Activated naive CD4-positive, alpha-beta T cell treated with Interleukin-2 at 50 U/mL for 16 hours (primary cell): ENCODE results near the gene APOBEC3F.
"Not testable (repeated sequence)": the region's sequence is repeated elsewhere in the genome, so short reads cannot be mapped to it uniquely, and the experiment has no call there.

Source experiments
- DNase-seq: peaks from one replicate; pipeline ENCODE4 v3.0.0-alpha.2; 2020

Gene APOBEC3F

DNA sequence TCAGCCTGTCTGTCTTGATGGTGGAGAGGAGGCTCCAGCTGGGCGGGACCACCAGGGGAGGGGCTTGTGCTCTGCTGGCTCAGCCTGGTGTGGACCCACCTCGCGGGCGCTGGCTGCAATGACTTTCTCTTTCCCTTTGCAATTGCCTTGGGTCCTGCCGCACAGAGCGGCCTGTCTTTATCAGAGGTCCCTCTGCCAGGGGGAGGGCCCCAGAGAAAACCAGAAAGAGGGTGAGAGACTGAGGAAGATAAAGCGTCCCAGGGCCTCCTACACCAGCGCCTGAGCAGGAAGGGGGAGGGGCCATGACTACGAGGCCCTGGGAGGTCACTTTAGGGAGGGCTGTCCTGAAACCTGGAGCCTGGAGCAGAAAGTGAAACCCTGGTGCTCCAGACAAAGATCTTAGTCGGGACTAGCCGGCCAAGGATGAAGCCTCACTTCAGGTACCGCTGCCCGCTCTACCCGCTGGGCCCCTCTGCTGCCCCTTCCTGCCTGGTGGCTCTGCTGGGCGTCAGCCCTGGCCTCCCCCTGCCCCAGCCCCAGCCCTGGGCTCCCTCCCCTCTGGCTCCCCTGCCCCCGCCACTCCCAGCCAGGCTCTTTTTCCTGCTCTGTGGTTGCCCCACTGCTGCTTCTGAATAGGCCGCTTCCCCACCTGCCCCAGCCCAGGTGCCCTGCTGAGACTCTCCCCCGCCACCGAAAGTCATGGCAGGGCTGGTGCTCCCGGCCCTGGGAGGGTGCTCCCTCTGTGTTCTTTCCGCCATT lies at the start of gene APOBEC3F:
TSS of gene APOBEC3F (plus strand) at position 327 of the 759 bp plus-strand sequence. CDS start at position 424, 97 bp downstream.
- peak; percentile 76 for DNase-seq

DNA sequence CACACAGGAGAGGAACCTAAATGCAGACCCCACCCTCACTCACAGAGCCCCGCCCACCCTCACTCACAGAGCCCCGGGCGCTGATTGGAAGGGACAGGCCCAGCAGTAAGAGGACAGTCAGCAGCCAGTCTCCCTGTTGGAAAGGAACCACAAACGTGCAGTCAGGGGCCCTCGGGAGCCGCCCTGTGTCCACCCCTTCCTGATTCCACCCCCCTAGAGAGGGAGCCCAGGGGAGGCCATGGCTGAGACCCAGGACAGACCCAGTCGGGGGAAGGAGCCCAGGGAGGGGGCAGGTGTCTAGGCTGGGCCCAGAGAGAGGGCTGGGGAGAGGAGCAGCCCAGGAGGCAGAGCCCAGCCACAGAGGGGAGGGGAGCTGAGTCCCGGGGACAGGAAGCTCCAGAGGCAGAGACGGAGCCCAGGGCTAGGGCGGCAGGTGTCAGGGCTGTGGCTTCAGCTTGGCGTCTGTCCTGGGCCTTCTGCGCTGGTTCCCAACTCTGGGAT lies 47.7 kb upstream of the APOBEC3F start:
- DNase-seq = not testable (repeated sequence)

DNA sequence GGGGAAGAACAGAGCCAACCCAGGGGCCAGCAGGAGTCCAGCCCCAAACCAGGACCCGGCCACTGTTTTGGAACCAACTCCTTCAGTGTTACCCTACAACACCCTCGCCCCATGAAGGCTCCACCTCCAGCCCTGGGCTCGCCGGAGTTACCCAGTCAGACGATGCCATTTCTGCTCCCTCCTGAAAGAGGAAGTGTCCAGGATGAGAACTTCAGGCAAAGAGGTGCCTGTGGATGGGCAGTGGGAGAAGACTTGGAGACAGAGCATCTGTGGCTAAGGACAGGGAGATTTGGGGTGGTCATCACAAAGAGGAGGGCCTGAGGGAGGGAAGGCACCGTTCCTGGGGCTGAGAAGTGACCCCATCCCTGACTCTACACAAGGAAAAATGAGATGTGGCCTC lies 44.6 kb upstream of the APOBEC3F start:
- DNase-seq = no peak

DNA sequence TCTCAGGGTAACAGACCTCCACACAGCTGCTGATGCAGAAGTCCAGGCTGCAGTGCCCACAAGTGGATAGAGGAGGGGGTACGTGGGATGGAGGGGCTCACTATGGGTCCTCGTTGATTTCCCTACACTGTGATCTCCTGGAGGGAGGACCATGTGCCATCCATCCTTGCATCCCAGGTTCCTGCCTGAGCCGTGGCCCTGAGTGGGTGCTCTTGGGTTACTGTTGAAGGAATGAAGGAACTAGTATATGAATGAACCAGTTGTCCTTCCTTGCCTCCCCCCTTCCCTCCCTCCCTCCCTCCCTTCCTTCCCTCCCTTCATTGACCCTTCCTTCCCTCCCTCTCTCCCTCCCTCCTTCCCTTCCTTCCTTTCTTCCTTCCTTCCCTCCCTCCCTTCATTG lies 43.1 kb upstream of the APOBEC3F start:
- DNase-seq = no peak

DNA sequence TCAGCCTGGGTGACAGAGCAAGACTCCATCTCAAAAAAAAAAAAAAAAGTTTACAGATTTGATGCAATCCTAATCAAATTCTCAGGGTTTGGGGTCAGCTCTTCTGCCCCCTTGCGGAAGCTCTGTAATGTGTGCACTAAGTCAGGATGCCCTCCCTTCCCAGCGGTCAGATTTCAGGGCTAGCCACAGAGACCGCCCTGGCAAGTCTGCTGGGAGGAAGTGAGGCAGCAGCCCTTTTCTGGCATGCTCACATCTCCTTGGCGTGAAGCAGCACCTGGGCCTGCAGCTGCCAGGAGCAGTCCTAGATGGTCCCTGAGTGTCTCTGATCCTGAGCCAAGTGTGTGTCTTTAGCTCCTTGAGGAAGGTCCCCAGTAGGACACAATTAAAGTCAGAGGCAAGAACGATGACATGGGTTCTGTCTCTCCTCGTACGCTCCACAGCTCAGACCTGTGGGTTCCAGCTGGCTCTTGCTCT lies 37.5 kb upstream of the APOBEC3F start:
- DNase-seq = peak; percentile 74

DNA sequence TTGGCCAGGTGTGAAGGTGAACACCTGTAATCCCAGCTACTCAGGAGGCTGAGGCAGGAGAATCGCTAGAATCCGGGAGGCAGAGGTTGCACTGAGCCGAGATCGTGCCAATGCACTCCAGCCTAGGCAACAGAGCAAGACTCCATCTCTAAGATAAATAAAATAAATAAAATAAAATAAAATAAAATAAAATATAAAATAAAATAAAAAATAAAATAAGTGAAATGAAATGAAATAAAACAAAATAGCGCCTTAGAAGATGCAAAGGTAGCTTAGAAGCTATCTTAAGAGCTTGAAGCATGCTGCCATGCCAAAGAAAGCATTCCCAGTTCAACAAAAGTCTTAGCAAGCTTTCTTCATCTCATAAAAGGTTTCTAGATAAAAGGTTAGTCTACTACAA lies 33.5 kb upstream of the APOBEC3F start:
- no peak for DNase-seq

DNA sequence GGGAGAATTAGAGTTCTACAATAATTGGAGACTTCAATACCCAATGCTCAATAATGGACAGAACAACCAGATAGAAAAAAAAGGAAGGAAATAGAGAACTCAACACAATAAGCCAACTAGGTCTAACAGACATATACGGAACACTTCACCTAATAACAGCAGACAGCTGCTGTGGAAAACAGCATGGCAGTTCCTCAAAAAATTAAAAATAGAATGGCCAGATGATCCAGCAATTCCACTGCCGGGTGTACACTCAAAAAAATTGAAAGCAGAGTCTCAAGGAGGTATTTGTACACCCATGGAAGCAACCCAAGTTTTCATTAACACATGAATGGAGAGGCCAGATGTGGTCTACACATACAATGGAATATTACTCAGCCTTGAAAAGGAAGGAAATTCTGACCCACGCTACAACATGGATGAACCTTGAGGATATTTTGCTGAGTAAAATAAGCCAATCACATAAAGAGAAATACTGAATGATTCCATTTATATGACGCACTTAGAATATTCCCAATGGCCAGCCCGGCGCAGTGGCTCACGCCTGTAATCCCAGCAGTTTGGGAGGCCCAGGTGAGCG lies 32.3 kb upstream of the APOBEC3F start:
- DNase-seq = not testable (repeated sequence)

DNA sequence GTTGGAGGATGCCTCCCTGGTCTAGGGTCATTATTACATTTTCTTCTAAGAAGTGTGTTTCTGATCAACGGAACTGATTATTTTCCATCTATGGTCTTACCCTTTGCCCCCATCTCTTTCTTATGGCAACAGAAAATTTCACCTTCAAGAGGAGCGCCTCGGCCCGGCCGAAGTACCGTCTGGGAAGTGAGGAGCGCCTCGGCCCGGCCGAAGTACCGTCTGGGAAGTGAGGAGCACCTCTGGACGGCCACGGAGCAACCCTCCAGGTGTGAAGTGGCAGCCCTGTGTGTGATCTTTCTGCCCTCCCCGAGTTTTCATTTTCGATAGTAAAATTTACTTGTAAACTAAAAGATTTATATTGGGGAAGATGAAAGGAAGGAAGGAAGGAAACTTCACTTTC lies 29.7 kb upstream of the APOBEC3F start:
- DNase-seq = no peak

DNA sequence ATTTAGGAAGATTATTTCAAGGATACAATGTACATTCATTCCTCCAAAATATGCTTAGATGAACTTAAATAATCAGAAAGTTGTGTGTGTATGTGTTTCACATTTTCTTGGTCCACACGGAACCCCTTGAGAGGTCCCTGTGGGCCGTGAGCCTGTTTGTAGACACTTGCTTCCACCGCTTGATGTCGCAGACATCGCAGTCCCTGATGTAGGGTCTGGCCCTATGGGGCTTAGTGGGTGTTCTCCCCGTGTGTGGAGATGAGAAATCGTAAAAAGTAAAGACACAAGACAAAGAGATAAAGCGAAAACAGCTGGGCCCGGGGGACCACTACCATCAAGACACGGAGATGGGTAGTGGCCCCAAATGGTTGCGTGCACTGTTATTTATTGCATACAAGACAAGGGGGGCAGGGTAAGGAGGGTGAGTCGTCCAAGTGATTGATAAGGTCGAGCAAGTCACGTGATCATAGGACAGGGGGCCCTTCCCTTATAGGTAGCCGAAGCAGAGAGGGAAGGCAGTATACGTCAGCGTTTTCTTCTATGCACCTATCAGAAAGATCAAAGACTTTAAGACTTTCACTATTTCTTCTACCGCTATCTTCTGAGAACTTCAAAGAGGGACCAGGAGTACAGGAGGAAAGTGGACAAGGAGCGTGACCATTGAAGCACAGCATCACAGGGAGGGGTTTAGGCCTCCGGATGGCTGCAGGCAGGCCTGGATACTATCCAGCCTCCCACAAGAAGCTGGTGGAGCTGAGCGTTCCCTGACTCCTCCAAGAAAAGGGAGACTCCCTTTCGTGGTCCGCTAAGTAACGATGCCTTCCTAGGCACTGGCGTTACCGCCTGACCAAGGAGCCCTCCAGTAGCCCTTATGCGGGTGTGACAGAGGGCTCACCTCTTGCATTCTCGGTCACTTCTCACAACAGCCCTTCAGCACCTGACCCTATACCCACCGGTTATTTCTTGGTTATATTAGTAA lies 27.8 kb upstream of the APOBEC3F start:
- DNase-seq = no peak

DNA sequence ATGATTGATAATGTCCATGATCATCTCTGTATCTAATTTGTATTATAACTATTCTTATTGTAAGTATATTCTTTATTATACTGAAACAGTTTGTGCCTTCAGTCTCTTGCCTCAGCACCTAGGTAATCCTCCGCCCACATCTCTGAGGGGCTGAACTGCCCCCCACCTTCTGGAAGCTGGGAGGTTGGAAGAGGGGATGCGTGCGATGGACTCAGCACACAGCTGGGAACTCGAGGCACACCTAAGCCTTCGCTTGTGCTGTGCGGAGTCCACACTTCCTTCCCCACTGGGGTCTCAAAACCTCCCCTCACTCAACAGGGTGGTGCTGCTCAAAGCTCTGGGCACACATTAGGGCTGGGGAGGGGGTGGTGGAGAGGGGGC lies 27.1 kb upstream of the APOBEC3F start:
- not testable (repeated sequence) for DNase-seq

DNA sequence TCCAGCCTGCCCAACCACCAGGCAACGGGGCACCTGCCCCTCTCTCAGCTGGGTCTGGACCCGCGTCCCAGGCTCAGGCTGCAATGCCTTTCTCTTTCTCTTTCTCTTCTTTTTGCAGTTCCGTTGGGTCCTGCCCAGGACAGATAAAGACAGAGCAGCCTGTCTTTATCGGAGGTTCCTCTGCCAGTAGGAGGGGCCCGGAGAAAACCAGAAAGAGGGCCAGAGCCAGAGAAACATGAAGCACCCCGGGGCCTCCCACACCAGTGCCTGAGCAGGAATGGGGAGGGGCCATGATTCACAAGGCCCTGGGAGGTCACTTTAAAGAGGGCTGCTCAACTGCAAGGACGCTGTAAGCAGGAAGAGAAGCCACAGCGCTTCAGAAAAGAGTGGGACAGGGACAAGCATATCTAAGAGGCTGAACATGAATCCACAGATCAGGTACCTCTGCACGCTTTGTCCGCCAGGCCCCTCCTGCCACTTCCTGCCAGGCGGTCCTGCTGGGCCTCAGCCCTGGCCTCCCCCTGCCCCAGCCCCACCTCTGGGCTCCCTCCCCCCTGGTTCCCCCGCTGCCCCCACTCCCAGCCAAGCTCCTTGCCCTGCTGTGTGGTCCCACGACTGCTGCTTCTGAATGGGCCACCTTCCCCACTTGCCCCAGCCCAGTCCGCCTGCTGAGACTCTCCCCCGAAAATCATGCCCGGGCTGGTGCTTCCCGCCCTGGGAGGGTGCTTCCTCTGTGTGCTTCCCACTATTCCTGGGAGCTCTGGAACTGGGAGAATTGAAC lies 26.5 kb upstream of the APOBEC3F start, which contains the start of gene APOBEC3C:
TSS of gene APOBEC3C (plus strand) at position 316 of the 781 bp plus-strand sequence. CDS start at position 422, 106 bp downstream.
- peak; percentile 83 for DNase-seq

DNA sequence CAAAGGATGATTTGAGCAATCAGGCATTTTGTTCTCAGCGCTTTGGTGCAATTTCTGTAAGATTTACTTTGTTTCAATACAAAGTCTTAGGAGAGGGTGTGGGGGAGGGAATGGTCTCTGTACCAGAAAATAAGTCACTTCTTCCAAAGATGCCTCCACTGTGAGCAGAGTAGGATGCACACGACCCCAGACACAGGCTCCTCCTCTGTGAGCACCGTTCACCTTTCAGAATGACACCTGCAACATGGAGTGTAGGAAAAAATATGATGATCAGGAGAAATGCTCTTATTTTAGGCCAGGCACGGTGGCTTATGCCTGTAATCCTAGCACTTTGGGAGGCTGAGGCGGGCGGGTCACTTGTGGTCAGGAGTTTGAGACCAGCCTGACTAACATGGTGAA lies 25.9 kb upstream of the APOBEC3F start:
- DNase-seq = peak; percentile 23

DNA sequence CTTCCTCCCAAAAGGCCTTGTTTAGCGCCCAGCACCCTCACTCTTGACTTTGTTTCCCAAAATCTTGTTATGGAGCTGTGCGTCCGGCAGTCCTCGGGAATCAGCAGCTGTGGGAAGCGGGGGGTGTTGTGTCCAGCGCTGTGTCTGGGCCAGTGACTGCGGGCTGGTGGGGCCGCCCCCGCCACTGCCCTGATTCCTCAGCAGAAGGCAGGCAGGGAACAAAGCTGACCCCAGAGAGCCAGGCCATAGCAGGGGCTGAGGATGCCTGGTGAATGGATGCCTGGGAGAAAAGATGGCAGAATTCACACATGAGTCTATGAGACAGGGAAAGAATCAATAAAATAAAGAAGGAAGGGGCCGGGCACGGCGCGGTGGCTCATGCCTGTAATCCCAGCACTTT lies 24.1 kb upstream of the APOBEC3F start:
- no peak for DNase-seq

DNA sequence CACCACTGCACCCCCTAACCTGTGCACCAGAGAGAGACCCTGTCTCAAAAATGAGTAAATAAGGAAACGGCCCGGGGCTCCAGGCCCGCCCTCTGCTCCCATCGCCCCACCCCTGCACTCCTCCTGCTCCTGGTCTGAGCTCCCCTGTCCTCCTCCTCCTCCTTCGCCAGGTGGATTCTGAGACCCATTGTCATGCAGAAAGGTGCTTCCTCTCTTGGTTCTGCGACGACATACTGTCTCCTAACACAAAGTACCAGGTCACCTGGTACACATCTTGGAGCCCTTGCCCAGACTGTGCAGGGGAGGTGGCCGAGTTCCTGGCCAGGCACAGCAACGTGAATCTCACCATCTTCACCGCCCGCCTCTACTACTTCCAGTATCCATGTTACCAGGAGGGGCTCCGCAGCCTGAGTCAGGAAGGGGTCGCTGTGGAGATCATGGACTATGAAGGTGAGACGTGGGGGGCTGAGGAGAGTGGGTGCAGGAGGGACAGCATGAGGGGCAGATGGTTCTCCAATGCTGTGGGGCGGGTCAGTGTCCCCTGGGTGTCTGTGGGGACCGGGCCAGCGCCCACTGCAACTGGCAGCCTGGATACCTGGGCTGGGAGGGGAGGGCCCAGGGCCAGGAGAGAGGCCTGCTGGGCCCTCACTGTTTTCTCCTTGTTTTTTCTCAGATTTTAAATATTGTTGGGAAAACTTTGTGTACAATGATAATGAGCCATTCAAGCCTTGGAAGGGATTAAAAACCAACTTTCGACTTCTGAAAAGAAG lies 22.9 kb upstream of the APOBEC3F start:
- DNase-seq = no peak

DNA sequence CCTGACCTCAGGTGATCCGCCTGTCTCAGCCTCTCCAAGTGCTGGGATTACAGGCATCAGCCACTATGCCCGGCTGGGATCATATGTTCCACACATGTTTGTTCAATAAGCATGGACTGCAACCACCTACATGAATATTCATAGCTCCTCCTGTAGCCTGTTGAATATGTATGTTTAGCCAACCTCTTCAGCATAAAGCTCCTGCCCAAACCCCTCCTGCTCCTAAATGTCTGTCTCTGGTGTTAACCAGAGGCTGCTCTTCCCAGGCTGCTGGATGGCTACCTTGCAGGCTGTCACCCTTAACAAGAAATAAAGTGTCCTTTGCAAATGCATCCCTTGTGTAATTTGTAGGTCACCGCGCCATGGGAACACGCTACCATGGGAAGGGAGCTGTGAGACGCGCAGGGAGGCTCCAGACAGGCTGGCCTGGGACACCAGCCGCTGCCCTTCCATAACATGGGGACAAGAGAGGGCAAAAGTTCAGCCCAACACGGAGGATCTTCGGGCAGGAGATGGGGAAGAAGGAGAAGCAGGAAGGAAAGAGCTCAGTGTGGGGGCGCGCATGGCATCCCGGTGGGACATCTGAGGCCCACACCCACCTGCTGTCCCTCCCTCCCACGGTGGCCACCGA lies 20.5 kb upstream of the APOBEC3F start:
- not testable (repeated sequence) for DNase-seq

DNA sequence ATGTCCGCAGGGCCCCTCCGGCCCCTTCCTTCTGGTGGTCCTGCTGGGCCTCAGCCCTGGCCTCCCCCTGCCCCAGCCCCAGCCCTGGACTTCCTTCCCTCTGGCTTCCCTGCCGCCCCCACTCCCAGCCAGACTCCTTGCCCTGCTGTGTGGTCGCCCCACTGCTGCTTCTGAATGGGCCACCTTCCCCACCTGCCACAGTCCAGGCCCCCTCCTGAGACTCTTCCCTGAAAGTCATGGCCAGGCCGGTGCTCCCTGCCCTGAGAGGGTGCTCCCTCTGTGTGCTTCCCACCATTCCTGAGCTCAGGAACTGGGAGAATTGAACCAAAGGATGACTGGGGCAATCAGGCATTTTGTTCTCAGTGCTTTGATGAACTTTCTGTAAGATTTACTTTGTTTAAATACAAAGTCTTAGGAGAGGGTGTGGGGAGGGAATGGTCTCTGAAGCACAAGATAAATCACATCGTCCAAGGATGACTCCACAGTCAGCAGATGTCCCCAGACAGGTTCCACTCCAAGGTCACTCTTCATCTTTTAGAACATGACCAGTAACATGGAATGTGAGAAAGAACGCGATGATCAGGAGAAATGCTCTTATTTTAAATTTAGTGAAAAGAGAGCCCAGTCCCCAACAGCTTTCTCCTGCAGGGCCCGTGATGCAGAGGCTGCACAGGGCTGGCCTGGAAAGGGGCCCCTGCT lies 19.0 kb upstream of the APOBEC3F start:
- no peak for DNase-seq

DNA sequence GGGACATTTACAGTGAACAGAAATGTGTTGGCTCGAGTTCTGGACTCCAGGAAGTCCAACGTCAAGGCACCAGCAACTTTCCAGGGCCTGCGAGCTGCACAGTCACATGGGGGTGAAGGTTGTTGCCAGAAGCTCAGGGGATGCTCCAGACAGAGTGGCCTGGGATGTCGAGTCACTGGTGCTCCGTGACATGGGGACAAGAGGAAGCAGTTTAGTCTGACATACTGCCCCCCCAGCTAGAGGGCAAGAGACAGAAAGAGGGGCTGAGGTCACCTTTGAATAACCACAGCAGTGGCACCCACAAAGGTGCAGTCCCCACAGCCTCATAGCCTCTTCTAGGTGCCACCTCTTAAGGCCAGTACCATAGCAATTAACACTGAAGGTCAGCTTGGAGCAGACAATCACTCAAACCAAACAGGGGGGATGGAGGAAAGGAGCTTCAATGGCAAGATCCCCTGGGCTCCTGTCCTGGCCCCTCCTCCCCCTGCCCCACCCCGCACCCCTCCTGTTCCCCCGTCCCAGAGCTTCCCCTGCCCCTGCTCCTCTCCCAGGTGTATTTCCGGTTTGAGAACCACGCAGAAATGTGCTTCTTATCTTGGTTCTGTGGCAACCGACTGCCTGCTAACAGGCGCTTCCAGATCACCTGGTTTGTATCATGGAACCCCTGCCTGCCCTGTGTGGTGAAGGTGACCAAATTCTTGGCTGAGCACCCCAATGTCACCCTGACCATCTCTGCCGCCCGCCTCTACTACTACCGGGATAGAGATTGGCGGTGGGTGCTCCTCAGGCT lies 15.9 kb upstream of the APOBEC3F start:
- DNase-seq = peak; percentile 16

DNA sequence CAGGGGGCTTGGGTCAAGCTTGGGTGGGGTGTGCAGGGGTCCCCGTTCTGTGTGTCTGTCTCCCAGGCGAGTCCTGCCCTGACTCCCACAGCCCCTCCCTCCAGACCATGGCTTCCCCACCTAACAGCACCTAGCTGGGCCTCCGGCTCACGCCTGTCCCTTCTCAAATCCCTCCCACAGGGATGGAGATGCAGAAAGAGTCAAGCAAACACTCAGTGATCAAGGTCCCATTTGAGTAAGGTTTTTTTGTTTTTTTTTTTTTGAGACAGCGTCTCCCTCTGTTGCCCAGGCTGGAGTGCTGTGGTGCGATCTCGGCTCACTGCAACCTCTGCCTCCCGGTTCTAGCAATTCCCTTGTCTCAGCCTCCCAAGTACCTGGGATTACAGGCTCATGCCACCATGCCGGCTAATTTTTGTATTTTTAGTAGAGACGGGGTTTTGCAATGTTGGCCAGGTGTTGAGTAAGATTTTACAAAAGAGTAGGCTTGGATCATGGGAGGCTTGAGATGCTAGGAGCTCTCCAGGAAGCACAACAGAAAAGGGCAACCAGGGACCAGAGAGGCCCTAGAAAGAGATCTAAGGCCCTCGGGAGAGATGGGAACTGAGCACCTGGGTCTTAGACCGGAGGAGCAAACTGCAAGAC lies 14.0 kb upstream of the APOBEC3F start:
- DNase-seq = no peak

DNA sequence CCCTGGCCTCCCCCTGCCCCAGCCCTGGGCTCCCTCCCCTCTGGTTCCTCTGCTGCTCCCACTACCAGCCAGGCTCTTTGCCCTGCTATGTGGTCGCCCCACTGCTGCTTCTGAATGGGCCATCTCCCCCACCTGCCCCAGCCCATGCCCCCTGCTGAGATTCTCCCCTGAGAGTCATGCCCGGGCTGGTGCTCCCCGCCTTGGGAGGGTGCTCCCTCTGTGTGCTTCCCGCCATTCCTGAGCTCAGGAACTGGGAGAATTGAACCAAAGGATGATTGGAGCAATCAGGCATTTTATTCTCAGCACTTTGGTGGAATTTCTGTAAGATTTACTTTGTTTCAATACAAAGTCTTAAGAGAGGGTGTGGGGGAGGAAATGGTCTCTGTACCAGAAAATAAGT lies 12.9 kb upstream of the APOBEC3F start:
- DNase-seq = no peak
